GM18951 (cell line): ENCODE results near the gene RBMS3.

Source experiments
- POLR2A ChIP-seq: IDR thresholded peaks from 4 replicates; pipeline ENCODE4 v1.6.1; 2011; ENCODE audit warnings: mild to moderate bottlenecking; ENCODE audit not compliant: insufficient read length, insufficient read depth; ENCODE audit errors: extremely low read depth
- in situ Hi-C: fragments of 300-500 bp; cut with MboI; formaldehyde crosslinking; loops from one replicate; pipeline ENCODE4 v1.12.0; 2022; ENCODE audit warnings: low sequenced_read_pairs, mixed read lengths, inconsistent platforms; ENCODE audit not compliant: unreplicated experiment

The RBMS3 gene

GRCh38 chr3:29906906-29907305 lies 626.0 kb downstream of the RBMS3 start:
- TF ChIP-seq POLR2A: no peak
- in situ Hi-C loops: no loop called here

- TF ChIP-seq POLR2A: no peak
- in situ Hi-C loops: no loop called here
Measured at GRCh38 chr3:29912600-29913288, 631.9 kb downstream of the RBMS3 start.

DNA sequence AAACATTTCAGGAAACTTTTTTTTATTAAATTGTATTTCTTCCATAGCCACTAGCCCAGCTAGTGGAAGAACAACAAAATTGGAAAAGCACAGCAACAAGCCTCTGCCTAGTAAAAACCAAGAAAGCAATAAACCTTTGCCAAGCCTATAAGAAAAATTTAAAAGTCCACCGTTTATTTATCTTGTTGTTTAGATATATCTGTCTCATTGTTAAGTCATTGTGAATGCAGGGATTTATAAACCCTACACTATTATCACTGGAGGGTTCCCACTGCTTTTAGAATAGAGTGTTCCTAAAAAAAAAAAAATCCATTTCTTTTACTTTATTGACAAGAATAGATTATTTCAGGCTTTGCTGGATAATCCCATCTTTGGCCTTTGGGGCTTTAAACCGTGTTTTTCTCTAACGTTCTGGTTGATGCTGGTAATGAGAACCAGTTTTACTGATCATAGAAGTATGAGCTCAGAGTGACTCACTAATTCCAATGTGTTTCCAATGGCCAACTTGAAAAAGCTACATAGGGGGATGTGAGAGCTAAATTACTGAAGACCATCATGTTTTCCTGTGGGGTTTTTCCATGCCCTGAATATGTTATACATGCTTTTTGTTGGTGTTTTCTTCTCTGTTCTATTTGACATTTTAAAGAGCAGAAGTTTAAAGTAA lies 634.1 kb downstream of the RBMS3 start:
- TF ChIP-seq POLR2A: no peak

DNA sequence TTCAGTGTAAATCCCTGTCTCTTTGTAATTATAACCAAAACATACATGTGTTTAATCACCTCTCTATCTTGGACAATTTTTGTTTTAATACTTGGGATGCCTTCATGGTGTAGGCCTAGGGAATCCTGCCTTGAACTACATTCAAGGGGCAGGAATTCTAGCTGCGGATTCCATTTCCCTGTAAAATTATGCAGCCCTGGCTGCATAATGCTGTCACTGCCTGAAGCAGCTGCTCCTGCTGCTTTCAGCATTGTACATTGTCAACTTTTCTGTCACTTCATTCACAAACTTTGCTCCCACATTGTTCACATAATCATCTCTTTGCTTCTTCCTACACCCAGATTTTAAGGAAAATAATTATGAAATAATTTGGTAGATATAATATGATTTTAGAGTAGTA lies 638.7 kb downstream of the RBMS3 start:
- in situ Hi-C loops: no loop called here
- no peak for TF ChIP-seq POLR2A

More for the DNA sequence above, 634.1 kb downstream of the RBMS3 start:
- in situ Hi-C loops: no loop called here

GRCh38 chr3:29922992-29923746 lies 642.3 kb downstream of the RBMS3 start:
- in situ Hi-C loops: no loop called here
- no peak for TF ChIP-seq POLR2A

DNA sequence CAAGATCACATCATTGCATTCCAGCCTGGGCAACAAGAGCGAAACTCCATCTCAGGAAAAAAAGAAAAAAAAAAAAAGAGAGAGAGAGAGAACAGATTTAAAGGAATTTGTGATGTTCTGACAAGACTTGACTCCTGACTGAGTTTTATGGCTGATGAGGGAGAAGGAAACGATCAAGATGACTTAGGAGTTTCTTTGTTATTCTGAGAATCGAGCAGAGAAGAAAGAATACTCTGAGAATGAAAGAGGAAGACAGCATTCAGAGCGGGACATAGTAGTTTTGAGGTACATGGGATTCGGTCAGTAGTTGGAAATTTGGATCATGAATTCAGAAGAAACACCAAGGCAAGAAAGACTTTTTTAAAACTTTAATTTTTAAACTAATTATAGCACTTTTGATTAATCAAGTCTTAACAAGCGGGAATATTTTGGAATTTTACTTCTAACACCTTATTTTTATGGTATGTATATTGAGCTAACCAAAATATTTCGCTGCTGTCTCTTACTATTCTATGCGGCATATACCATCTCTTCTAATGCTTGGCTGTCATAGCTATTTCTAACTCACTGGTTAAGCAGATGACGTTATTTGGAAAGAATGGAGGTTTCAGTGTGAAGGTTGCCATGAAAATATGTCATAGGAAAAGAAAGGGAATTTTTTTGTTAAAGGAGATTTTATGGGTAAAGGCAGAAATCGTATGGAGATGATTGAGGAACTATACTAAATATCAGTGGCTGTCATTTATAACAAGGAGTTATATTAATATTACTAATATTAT lies 644.1 kb downstream of the RBMS3 start:
- no peak for TF ChIP-seq POLR2A
- in situ Hi-C loops: no loop called here

DNA sequence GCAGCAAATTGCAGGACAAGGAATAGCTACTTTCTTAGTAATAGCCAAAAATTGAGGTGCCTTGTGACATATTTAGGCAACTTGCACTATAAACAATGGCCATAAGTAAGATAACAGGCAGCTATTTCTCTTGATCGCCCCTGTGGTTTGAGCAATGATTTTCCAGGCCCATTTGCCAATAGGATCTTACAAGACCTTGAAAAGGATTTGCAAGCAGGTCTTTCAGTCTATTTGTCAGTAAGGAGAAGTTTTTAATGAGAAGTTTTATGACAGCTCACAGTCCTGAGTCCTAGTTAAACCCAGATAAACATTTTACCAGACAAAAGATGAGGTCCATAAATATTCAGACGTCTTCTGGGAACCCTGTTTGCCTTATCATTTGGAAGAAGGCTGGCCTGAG lies 645.5 kb downstream of the RBMS3 start:
- in situ Hi-C loops: no loop called here
- TF ChIP-seq POLR2A: no peak

GRCh38 chr3:29932696-29933325 lies 651.9 kb downstream of the RBMS3 start:
- in situ Hi-C loops: no loop called here
- no peak for TF ChIP-seq POLR2A

GRCh38 chr3:29933802-29934490 lies 653.1 kb downstream of the RBMS3 start:
- in situ Hi-C loops: no loop called here
- no peak for TF ChIP-seq POLR2A

DNA sequence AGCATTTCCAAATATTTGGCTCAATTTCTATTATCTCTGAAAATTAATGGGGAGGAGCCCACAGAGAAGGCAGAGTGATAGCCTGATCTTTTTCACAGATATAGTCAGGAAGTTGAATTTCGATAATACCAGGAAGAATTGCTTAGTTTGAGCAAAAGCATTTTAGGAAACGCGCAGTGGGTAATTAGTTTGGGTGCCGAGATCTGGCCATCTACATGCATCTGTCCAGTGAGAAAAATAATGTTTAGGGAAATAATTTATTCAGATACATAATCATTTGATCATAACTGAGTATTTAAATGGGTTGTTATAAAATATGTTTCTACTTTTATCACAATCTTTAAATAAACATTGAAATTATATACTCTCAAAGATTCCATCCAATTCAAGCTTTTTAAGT lies 653.9 kb downstream of the RBMS3 start:
- in situ Hi-C loops: no loop called here
- no peak for TF ChIP-seq POLR2A

DNA sequence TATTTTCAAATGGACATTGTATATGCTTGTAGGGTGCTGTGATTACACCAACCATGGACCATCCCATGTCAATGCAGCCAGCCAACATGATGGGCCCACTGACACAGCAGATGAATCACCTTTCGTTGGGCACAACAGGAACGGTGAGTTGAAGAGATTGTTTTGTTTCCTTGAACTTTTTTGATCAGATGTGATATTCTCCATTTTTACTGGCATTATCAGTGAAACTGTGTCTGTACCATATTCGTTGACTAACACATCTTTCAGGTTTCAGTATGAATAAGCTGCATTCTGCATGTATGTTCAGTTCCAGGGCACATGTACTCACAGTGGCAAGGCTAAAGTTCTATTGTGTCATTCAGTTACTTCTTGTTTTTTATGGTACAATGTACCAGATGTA lies 655.2 kb downstream of the RBMS3 start:
- no peak for TF ChIP-seq POLR2A
- in situ Hi-C loops: no loop called here

DNA sequence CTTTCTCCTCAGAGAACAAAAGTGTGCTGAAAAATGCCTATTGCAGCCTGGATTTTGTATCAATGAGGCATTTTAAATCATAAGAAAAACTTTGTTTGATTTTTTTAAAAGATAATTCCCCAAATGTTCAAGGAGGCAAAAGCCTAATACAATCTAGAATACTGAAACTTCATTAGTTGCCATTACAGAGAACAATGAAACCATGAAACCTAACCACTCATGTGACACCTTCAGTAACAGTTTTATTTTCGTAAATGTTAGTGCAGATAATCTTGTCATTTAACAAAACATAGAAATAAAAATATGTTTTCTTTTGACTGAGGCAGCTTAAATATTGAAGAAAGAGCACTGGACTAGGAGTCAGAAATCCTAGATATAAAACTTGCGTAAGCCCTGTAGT lies 655.9 kb downstream of the RBMS3 start:
- in situ Hi-C loops: no loop called here
- no peak for TF ChIP-seq POLR2A
